Transverse colon (tissue), 4 donors: ENCODE data around the gene MZT2B. TPM values are rescaled to one million over a fixed set of nuclear protein-coding genes. Genes with fewer than 3 reads are reported as not detected.
"Not testable (repeated sequence)": the region's sequence is repeated elsewhere in the genome, so short reads cannot be mapped to it uniquely, and the experiment has no call there.

ENCODE experiments used
- DNase-seq: peaks from one replicate; pipeline ENCODE4 v3.0.0-alpha.2; 2019
- H3K27ac ChIP-seq, 4 donors: fragments of 200-600 bp; sonication (generic); 2 replicates each; pipeline ENCODE4 v1.5.1; 2016 to 2018; ENCODE audit warnings: inconsistent platforms in 4 of 4
- H3K27me3 ChIP-seq: fragments of 200-600 bp; sonication (generic); 2 replicates; pipeline ENCODE4 v1.5.1; 2017; ENCODE audit warnings: inconsistent platforms
- H3K36me3 ChIP-seq, 4 donors: fragments of 200-600 bp; sonication (generic); 2 replicates each; pipeline ENCODE4 v1.5.1; 2017 to 2019; ENCODE audit warnings: inconsistent platforms in 4 of 4
- H3K4me1 ChIP-seq, 4 donors: fragments of 200-600 bp; sonication (generic); 2 replicates each; pipeline ENCODE4 v1.5.1; 2017 to 2020; ENCODE audit warnings: inconsistent platforms in 4 of 4
- H3K4me3 ChIP-seq, 4 donors: fragments of 200-600 bp; sonication (generic); 1 replicate in 1 of 4; 2 replicates in 3 of 4; pipeline versions ENCODE4 v1.5.1 to v1.6.1; 2017 to 2019; ENCODE audit warnings: inconsistent platforms in 4 of 4
- H3K9me3 ChIP-seq, 2 donors: fragments of 200-600 bp; sonication (generic); 2 replicates each; pipeline ENCODE4 v1.5.1; 2017 to 2019; ENCODE audit warnings: inconsistent platforms in 2 of 2
- CTCF ChIP-seq, 5 experiments: fragments of 200-600 bp in 3 of 5; fragments of 450-650 bp in 2 of 5; sonication (generic) in 3 of 5; IDR thresholded peaks; 1 replicate in 2 of 5; 2 replicates in 3 of 5; pipeline ENCODE4 v1.5.1; 2016 to 2017; ENCODE audit warnings: antibody characterized with exemption in 5 of 5, inconsistent platforms in 3 of 5, mild to moderate bottlenecking in 2 of 5, moderate library complexity in 1 of 5
- EP300 ChIP-seq: sonication (generic); formaldehyde crosslinking; IDR thresholded peaks from one replicate; pipeline ENCODE4 v1.6.1; 2017; ENCODE audit warnings: antibody characterized with exemption, low read depth
- POLR2A ChIP-seq: fragments of 450-650 bp; IDR thresholded peaks from one replicate; pipeline ENCODE4 v1.6.1; 2016; ENCODE audit warnings: antibody characterized with exemption, mild to moderate bottlenecking, moderate library complexity
- POLR2AphosphoS5 ChIP-seq, 3 donors: sonication (generic); formaldehyde crosslinking; IDR thresholded peaks; one replicate each; pipeline ENCODE4 v1.6.1; 2016; ENCODE audit warnings: antibody characterized with exemption in 3 of 3
- WGBS, 2 donors: methylation state at CpG; one replicate each; pipeline ENCODE4 v1.1.5; 2018; ENCODE audit warnings: low coverage in 1 of 2; 5-methylcytosine and 5-hydroxymethylcytosine counted together
- in situ Hi-C, 4 donors: fragments of 200-750 bp; cut with MboI; loops; one replicate each; pipeline versions ENCODE4 v1.15.0 to v1.15.1; 2017; ENCODE audit warnings: low sequenced_read_pairs in 3 of 4, low pct_ligation_motif_present in 1 of 4, low pct_unique_long_range_greater_than_20kb in 1 of 4
- intact Hi-C: fragments of 100-400 bp; cut with DNase I; formaldehyde crosslinking; loops from one replicate; pipeline ENCODE4 v1.15.1; 2023; ENCODE audit warnings: low total_unique reads
- total RNA-seq, 4 donors: library from RNA; depleted of rRNA; stranded (reverse); fragments of >200 nt; gene quantifications; one replicate each; pipeline ENCODE4 v1.1.0, GENCODE V29; 2016

Gene MZT2B
- total RNA-seq, 4 donors from 2014 or later: 50.5 to 144 (median 102) TPM

DNA sequence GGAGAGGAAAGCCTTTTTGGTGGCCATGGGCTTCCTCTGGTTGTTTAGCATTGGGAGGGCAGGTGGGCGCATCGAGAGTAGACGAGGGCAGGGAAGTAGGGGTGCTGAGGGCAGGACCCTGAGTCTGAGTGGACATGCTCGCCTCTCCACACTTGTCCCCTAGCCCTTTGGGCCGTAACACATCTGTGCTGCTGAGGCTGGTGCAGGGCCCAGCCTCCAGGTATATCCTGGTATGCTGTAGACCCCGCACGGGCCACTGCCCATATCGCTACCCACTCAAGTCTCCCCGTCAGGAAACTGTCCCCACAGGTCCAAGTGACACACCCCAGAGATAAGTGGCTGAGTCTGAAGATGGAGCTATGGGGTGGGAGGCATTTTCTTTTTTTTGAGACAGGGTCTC lies 23.4 kb upstream of the MZT2B start:
- no peaks in the 10 kb centered on the region for H3K27me3 ChIP-seq
- intact Hi-C loops (no loop called here), in situ Hi-C loops (loop anchor here in 2 of 4 donors (25.0 kb wide), 1 partner anchor 179 kb away; the partner anchor contains the start of gene IMP4 (in 2 of the 2))
- TF ChIP-seq EP300 (no peak), POLR2AphosphoS5 (IDR thresholded peaks at IDR 0.05) (no peak), POLR2A (no peak)
- no peak overlapping the region for H3K27ac ChIP-seq
- no peak for DNase-seq
- H3K9me3 ChIP-seq: no peaks in the 10 kb centered on the region
- 87% methylated on average over 9 of the region's 9 CpGs; no CpG with 5 or more reads in 1 of the 2 donors for WGBS, 2 donors
- H3K36me3 ChIP-seq: peaks cover 0 to 8% (median 1%) of the 10 kb centered on the region in 4 donors
- no peak overlapping the region for H3K4me3 ChIP-seq
- H3K4me1 ChIP-seq: no peaks in the 10 kb centered on the region

DNA sequence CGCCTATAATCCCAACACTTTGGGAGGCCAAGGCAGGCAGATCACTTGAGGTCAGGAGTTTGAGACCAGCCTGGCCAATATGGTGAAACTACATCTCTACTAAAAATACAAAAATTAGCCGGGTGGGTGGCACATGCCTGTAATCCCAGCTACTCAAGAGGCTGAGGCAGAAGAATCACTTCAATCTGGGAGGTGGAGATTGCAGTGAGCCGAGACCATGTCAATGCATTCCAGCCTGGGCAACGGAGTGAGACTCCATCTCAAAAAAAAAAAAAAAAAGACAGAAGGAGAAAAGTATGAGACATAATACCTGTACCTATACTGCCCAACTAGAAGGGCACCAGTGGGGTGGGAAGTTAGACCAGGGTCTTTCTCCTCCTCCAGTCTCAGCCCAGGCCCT lies 22.7 kb upstream of the MZT2B start:
- WGBS, 2 donors: 96 to 100% methylated on average over 3 to 4 of the region's 4 CpGs
- H3K27me3 ChIP-seq, H3K9me3 ChIP-seq, H3K4me3 ChIP-seq, intact Hi-C loops, H3K27ac ChIP-seq, H3K4me1 ChIP-seq, DNase-seq: not testable (repeated sequence)
- peaks cover 0 to 15% (median 5%) of the 10 kb centered on the region in 4 donors for H3K36me3 ChIP-seq
- in situ Hi-C loops: loop anchor here in 2 of 4 donors (25.0 kb wide), 1 partner anchor 178 kb away; the partner anchor contains the start of gene IMP4 (in 2 of the 2)

DNA sequence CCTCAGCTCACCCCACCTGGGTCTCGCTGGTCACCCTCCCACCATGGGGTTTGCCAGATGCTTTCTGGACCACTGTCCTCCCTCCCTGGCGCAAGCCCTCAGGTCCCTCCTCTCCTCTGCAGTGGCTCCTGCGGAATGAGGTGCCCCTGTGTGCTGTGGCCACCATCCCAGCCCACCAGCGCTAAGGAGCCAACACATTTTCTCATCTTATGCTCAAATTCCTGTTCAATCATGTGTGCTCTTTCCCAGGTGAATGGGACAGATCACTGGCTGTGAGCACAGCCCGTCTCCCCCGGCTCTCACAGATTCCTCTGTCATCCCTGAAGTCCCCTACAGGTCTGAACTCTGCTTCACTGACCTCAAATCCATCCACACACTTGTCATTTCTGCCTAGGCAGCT lies 21.9 kb upstream of the MZT2B start:
- WGBS, 2 donors: 94 to 100% methylated on average over 2 to 6 of the region's 6 CpGs
- peaks cover 0 to 20% (median 9%) of the 10 kb centered on the region in 4 donors for H3K36me3 ChIP-seq
- intact Hi-C loops: no loop called here

GRCh38 chr2:130160838-130161705 lies 21.0 kb upstream of the MZT2B start:
- H3K4me3 ChIP-seq, H3K9me3 ChIP-seq, H3K27ac ChIP-seq, H3K4me1 ChIP-seq, DNase-seq, H3K27me3 ChIP-seq, intact Hi-C loops: not testable (repeated sequence)
- in situ Hi-C loops: loop anchor here in 2 of 4 donors (25.0 kb wide), 1 partner anchor 176 kb away; the partner anchor contains the start of gene IMP4 (in 2 of the 2)
- peaks cover 0 to 30% (median 13%) of the 10 kb centered on the region in 4 donors for H3K36me3 ChIP-seq
- 81 to 84% methylated on average over 9 to 20 of the region's 25 CpGs for WGBS, 2 donors

More for the DNA sequence above, 21.9 kb upstream of the MZT2B start:
- Histone ChIP-seq H3K4me1 (no peaks in the 10 kb centered on the region), H3K27ac (no peak overlapping the region), H3K27me3 (no peaks in the 10 kb centered on the region), H3K9me3 (no peaks in the 10 kb centered on the region), H3K4me3 (no peak overlapping the region)
- in situ Hi-C loops: loop anchor here in 2 of 4 donors (25.0 kb wide), 1 partner anchor 177 kb away; the partner anchor contains the start of gene IMP4 (in 2 of the 2)
- TF ChIP-seq CTCF (IDR thresholded peaks at IDR 0.05) (no peak), POLR2A (no peak), POLR2AphosphoS5 (IDR thresholded peaks at IDR 0.05) (no peak), EP300 (no peak)
- no peak for DNase-seq

DNA sequence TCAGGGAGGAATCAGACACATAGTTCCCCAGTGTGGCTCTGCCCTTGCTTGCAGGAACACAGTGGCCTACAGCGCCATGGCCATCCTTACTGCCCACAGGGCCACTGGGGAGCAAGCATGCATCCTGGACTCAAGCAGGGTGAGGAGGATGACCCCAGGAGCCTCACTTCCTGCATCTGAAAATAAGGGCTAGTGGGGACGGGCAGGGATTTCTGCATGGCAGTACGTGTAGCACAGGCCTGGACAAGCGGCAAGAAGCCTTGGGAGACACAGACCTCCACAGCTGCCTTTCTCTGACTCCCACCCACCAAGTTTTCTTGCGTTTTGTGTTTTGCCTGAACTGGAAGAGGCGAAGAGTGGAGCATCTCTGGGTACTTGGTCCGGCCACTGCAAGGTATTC lies 19.6 kb upstream of the MZT2B start:
- H3K9me3 ChIP-seq, H3K27ac ChIP-seq, H3K4me1 ChIP-seq, H3K27me3 ChIP-seq, DNase-seq, intact Hi-C loops, H3K4me3 ChIP-seq: not testable (repeated sequence)
- WGBS, 2 donors: 93% methylated on average over 7 of the region's 7 CpGs; no CpG with 5 or more reads in 1 of the 2 donors
- in situ Hi-C loops: loop anchor here in 2 of 4 donors (25.0 kb wide), 1 partner anchor 175 kb away; the partner anchor contains the start of gene IMP4 (in 2 of the 2)
- peaks cover 0 to 39% (median 19%) of the 10 kb centered on the region in 4 donors for H3K36me3 ChIP-seq

GRCh38 chr2:130162968-130163367 lies 19.1 kb upstream of the MZT2B start:
- in situ Hi-C loops (loop anchor here in 2 of 4 donors (25.0 kb wide), 1 partner anchor 174 kb away; the partner anchor contains the start of gene IMP4 (in 2 of the 2)), intact Hi-C loops (no loop called here)
- no peaks in the 10 kb centered on the region for H3K9me3 ChIP-seq
- 91% methylated on average over 9 of the region's 9 CpGs; no CpG with 5 or more reads in 1 of the 2 donors for WGBS, 2 donors
- no peak for DNase-seq
- no peak overlapping the region for H3K4me3 ChIP-seq
- no peak overlapping the region for H3K27ac ChIP-seq
- peaks cover 0 to 42% (median 21%) of the 10 kb centered on the region in 4 donors for H3K36me3 ChIP-seq
- no peak for TF ChIP-seq POLR2AphosphoS5 (IDR thresholded peaks at IDR 0.05)
- TF ChIP-seq EP300: no peak
- TF ChIP-seq CTCF (IDR thresholded peaks at IDR 0.05): no peak
- no peak for TF ChIP-seq POLR2A
- no peaks in the 10 kb centered on the region for H3K27me3 ChIP-seq
- no peaks in the 10 kb centered on the region for H3K4me1 ChIP-seq
